ENCODE measurements around the gene CFAP68. TPM values are rescaled to one million over a fixed set of nuclear protein-coding genes. Genes with fewer than 3 reads are reported as not detected.

Gene CFAP68, protein sequence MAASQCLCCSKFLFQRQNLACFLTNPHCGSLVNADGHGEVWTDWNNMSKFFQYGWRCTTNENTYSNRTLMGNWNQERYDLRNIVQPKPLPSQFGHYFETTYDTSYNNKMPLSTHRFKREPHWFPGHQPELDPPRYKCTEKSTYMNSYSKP
- 23.6 to 34.6 TPM (median 32.5 TPM) in 5 replicates for total RNA-seq (2022; extraction: Qiagen RNA extraction)

GRCh38 chr11:111878849-111879636 is at the start of gene CFAP68, which contains the start of gene FDXACB1:
TSS of gene CFAP68 (plus strand) at chr11:111879541. CDS start at chr11:111879561, 20 bp downstream.
TSS of gene FDXACB1 (minus strand) at chr11:111879165. CDS start at chr11:111879132, 33 bp downstream.

DNA sequence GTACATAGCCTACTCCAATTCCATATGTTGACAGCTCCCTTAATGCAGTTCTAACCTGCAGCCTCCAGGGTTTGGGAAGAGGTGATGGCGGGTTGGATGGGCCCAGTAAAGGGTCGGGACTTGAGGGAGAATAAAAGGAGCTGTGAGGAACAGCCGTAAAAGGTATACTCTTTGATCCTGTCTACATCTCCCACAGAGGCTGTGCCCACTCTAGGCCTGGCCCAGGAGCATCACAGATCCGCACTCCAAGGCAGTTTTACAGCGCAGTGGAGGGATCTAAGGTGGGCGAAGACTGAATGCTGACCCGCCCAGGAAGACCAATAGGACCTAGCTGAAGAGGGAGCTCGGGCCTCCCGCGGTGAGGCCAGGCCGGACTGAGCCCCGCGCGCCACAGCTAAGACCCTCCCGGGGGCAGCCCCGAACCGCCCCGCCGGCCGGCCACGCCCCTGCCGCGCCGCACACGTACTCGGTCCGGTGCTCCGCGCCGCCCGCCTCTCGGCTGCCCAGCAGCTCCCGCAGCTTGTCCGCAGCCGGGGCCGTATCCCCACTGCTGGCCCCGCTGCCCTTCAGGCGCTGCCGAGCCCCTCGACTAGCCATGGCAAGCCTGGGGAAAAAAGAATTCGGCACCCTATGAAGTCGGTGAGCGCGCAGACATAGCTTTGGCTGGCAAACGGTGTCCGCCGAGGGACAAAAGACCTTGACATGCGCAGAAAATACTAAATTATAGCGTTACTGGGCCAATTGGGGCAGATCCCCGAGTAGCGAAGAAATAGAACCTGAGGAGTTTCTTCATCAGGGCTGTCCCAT is 8.3 kb upstream of the CFAP68 start, which contains the start of gene ALG9:
Gene ALG9 (minus strand): TSS at position 696 of the 807 bp plus-strand sequence. CDS start 99 bp downstream, at position 597.

GRCh38 chr11:111911563-111912401 is 32.4 kb downstream of the CFAP68 start, which contains the start of gene CRYAB:
TSS of gene CRYAB (minus strand) at chr11:111911770. CDS start at chr11:111911724, 46 bp downstream.

DNA sequence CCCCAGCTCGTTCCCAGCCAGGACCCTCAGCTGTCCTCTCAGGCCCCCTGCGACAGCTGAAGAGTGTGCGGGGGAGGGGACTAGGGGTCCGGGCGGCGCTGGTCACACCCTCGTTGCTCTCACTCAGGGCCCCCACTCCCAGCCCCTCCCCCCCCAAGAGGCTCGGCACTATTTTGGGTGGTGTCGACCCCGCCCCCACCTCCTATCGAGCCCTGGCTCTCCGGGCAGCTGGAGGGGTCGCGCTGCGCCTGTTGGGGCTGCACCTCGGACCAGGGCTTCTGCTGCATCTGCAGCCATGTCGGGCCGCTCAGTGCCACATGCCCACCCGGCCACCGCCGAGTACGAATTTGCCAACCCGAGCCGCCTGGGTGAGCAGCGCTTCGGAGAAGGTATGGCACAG is 33.2 kb downstream of the CFAP68 start, which contains the start of gene HSPB2:
Gene HSPB2 (plus strand): TSS at position 200 of the 400 bp plus-strand sequence. CDS start 96 bp downstream, at position 296.

GRCh38 chr11:111918390-111919256 is 39.3 kb downstream of the CFAP68 start, which contains the start of gene C11orf52:
TSS of gene C11orf52 (plus strand) at chr11:111918913. CDS start at chr11:111918973, 60 bp downstream.

Other genes with a start within 250 kb of the CFAP68 start
- 16.2 to 22.1 TPM (median 18.9 TPM) in 5 replicates for gene PPP2R1B, start 113.2 kb upstream of the CFAP68 start, total RNA-seq (2022; extraction: Qiagen RNA extraction)
- 18.2 to 21.0 TPM (median 20.2 TPM) in 5 replicates for gene ALG9, start 8.0 kb upstream of the CFAP68 start, total RNA-seq (2022; extraction: Qiagen RNA extraction)
- gene FDXACB1, start 376 bp upstream of the CFAP68 start, total RNA-seq (2022; extraction: Qiagen RNA extraction): 1.2 to 1.9 TPM (median 1.3 TPM) in 5 replicates
- gene CRYAB, start 32.2 kb downstream of the CFAP68 start, total RNA-seq (2022; extraction: Qiagen RNA extraction): 12.5 to 26.6 TPM (median 14.3 TPM) in 5 replicates
- not detected in 5 replicates for gene HSPB2, start 33.2 kb downstream of the CFAP68 start, total RNA-seq (2022; extraction: Qiagen RNA extraction)
- gene C11orf52, start 39.4 kb downstream of the CFAP68 start, total RNA-seq (2022; extraction: Qiagen RNA extraction): 0.09 to 0.25 TPM (median 0.14 TPM) in 3 of 5 replicates, not detected in the others
- gene DIXDC1, start 57.8 kb downstream of the CFAP68 start, total RNA-seq (2022; extraction: Qiagen RNA extraction): 5.5 to 10.7 TPM (median 8.5 TPM) in 5 replicates
- 23.6 to 37.0 TPM (median 27.7 TPM) in 5 replicates for gene DLAT, start 145.9 kb downstream of the CFAP68 start, total RNA-seq (2022; extraction: Qiagen RNA extraction)
- 0.62 to 1.0 TPM (median 0.73 TPM) in 5 replicates for gene PIH1D2, start 194.5 kb downstream of the CFAP68 start, total RNA-seq (2022; extraction: Qiagen RNA extraction)
- 12.7 to 18.1 TPM (median 15.1 TPM) in 5 replicates for gene NKAPD1, start 194.8 kb downstream of the CFAP68 start, total RNA-seq (2022; extraction: Qiagen RNA extraction)
- 54.9 to 78.1 TPM (median 69.2 TPM) in 5 replicates for gene TIMM8B, start 207.2 kb downstream of the CFAP68 start, total RNA-seq (2022; extraction: Qiagen RNA extraction)
- gene SDHD, start 207.3 kb downstream of the CFAP68 start, total RNA-seq (2022; extraction: Qiagen RNA extraction): 63.6 to 86.1 TPM (median 66.8 TPM) in 5 replicates